ENCODE results near the gene BEX1. TPM values are rescaled to one million over a fixed set of nuclear protein-coding genes. Genes with fewer than 3 reads are reported as not detected.

BEX1 gene
- total RNA-seq: not detected

GRCh38 chrX:103063918-103064434 is at the start of gene BEX1:
TSS of gene BEX1 (minus strand) at chrX:103064171. CDS start at chrX:103063274, 897 bp downstream.

GRCh38 chrX:103092942-103093341 is 29.0 kb upstream of the BEX1 start, which contains the start of gene NXF3:
TSS of gene NXF3 (minus strand) at chrX:103093143. CDS start at chrX:103093023, 120 bp downstream.

Other genes starting within 250 kb of the BEX1 start
- under 1 TPM; 0.36 to 0.53 TPM for gene RAB40AL, start 126.9 kb downstream of the BEX1 start, total RNA-seq
- gene NXF3, start 29.0 kb upstream of the BEX1 start, total RNA-seq: not detected
- gene BEX4, start 150.9 kb upstream of the BEX1 start, total RNA-seq: 10 to 100 TPM; 21.1 to 22.7 TPM
- gene TCEAL8, start 191.0 kb upstream of the BEX1 start, total RNA-seq: 10 to 100 TPM; 42.1 to 45.9 TPM
- not detected for gene TCEAL5, start 212.6 kb upstream of the BEX1 start, total RNA-seq
- 10 to 100 TPM; 19.6 to 20.2 TPM for gene BEX2, start 246.8 kb upstream of the BEX1 start, total RNA-seq

Measured in activated naive CD4-positive, alpha-beta T cell treated with anti-CD3 and anti-CD28 coated beads, Interleukin-2, amount 10 ng/mL, durations not matched to agents 5 hours and 36 hours (primary cell).